GM11168 (cell line): ENCODE measurements around the gene PFKP.

ENCODE experiments used
- in situ Hi-C: fragments of 300-500 bp; cut with MboI; formaldehyde crosslinking; loops from one replicate; pipeline ENCODE4 v1.12.0; 2022; ENCODE audit warnings: low sequenced_read_pairs; ENCODE audit not compliant: unreplicated experiment

The PFKP gene

DNA sequence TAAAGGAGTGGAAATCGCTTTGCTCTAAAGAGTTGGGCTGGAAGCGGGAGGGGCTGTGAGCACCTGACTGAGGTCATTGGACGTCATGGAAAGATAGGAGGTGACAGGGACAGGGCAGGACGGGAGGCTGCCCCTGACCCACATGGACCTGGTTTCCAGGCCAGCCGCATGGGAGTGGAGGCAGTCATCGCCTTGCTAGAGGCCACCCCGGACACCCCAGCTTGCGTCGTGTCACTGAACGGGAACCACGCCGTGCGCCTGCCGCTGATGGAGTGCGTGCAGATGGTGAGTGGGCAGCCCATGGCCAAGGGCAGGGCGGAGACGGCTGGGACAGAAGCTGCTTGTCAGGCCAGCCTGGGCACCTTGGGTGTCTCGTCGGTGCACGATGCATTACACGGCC is 41.8 kb downstream of the PFKP start:
- in situ Hi-C loops: no loop called here

- in situ Hi-C loops: no loop called here
These were observed 42.3 kb downstream of the PFKP start for GRCh38 chr10:3109633-3110032.

GRCh38 chr10:3110782-3111620 is 43.7 kb downstream of the PFKP start:
- in situ Hi-C loops: no loop called here

DNA sequence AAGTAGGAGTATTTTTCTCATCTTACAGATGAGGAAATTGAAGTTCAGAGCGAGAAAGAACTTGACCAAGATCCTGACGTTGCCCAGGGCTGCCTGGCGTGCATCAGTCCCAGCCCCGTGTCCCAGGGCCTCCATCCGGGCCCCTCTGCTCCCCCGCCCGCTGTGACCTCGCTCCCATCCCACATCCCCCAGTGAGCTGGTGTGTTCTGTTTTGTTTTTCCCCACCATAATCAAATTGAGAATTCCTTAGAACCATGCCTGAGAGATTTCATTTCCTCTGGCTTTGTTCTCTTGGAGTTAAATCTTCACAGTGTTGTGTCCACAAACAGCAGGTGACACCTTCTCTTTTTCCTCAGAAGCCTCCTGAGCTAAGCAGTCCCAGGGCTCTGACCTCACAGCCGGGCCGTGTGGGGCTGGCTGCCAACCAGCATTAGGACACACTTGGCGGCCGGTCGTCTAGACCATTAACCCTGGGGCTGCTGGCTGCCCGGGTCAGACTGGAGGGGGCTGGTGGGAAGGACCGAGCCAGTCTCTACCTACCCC is 44.3 kb downstream of the PFKP start:
- in situ Hi-C loops: no loop called here

DNA sequence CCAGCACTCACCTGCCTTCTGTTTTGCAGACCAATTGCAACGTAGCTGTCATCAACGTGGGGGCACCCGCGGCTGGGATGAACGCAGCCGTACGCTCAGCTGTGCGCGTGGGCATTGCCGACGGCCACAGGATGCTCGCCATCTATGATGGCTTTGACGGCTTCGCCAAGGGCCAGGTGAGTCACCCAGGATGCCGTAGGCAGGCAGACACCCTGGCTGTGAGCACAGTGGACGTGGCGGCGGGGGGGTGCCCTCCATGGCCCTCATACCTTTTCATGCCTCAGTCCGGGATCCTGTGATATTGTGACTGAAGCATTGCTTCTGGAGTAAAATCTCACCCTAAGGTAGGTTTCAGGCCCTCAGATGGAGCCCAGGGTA is 46.0 kb downstream of the PFKP start:
- in situ Hi-C loops: no loop called here

DNA sequence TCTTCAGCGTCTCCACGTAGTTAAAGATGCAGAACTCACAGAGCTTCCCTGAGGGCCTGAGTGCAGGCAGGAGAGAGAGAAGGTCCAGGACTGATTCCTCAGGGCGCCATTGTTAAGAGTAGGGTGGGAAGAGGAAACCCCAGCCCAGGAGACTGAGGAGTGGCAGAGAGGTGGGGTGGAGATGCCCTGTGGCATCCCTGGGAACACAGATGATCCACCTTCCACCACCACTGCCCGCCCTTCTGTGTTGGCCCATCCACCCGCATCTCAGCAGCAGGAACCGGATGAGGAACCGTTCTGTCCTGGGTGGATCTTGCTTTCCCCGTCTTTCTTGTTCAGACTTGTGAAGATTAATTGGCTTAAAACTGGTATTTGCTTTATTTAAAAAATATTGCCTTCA is 48.3 kb downstream of the PFKP start:
- in situ Hi-C loops: no loop called here

DNA sequence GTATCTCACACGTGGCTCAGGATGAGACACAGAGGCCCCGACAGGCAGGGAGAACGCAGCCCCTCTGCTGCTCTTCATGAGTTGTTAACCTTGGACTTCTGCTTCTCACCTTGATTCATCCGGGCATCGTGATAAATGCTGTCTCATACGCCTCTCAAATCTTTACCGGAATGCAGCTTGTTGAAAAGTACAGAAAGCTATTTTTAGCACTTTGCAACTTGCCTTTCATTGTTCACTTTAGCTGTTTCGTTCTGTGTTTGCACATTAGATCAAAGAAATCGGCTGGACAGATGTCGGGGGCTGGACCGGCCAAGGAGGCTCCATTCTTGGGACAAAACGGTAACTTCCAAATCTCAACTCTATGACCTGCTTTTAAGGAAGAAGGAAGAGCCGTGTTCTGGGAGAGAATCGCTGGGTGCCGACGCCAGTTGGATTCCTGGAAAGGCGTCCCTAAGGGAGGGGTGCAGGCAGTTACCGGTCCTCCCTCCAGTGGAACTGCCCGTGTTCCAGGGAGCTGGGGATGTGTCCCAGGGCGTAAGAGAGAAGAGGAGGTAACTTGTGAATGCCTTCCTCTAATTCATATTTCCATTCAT is 49.3 kb downstream of the PFKP start:
- in situ Hi-C loops: no loop called here

GRCh38 chr10:3117486-3117885 is 50.1 kb downstream of the PFKP start:
- in situ Hi-C loops: no loop called here

- in situ Hi-C loops: no loop called here
These were observed 51.3 kb downstream of the PFKP start for GRCh38 chr10:3118641-3119091.

GRCh38 chr10:3119796-3120459 is 52.6 kb downstream of the PFKP start:
- in situ Hi-C loops: no loop called here

GRCh38 chr10:3122034-3122433 is 54.7 kb downstream of the PFKP start:
- in situ Hi-C loops: no loop called here

DNA sequence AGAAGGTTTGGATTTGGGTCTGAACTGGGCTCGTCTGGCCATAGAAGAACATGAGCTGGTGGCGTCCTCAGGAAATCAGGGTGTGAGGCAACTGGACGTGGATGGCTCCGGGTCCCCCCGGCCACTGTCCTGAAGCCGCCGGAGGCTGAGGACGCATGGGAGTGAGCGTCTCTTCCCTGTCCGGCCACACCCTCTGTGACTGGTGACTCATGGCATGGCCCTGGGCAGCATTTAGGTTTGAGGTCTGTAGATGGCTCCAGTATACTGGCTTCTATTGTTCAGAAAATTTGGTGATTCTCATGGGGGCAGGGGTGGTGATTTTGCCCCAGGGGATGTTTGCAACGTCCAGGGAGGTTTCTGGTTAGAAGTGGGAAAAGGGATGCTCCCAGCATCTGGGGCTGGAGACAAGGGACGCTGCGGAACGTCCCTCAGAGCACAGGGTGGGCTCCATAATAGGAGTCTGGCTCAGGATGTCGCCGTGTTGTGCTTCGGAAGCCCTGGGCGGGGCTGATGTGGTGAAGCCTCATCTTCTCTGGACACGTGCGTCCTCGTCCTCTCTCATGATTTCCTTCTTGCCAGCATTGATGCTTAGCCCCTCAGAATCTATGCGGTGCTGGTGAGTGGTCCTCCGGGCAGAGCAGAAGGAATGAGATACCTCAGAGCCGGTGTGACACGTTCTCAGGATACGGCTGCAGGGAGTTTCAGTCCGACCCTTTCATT is 55.3 kb downstream of the PFKP start:
- in situ Hi-C loops: no loop called here

DNA sequence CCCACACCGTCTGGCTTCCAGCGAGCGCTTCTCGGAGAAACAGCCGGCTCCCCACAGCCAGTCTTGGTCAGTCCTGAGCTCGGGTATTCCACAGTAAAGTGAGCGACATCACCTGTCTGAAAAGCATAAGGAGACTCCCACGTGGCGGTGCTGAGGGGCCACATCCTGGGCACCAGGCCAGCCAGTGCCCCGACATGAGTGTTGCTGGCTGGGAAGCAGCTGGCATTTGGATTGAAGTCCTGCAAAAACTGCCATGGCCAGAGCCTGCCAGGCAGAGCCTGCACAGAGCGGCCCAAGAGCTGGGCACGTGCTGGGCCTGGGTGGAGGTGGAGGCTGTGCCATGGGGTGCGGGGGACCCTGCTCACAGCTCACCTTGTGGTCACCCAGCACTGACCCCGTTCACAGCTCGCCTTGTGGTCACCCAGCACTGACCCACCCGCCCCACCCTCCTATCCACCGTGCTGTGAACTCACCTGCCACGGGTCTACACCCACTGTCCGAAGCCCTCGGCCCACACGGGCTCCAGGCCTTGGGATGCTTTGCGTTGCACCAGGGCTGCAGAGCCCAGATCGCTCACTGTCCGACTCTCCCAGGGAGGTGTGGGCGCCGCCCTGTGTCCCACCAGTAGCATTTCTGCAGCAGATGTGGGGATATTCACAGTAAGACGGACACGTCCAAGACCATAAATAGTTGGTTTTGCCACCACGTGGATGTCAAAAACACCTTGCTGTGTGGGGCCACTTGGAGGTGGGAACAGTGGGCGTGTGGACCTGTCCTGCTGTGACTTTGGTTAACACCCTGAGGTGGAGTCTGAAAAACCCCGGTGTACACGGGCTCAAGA is 56.4 kb downstream of the PFKP start:
- in situ Hi-C loops: no loop called here

GRCh38 chr10:3124412-3125175 is 57.2 kb downstream of the PFKP start:
- in situ Hi-C loops: no loop called here

GRCh38 chr10:3125527-3126170 is 58.3 kb downstream of the PFKP start:
- in situ Hi-C loops: no loop called here

DNA sequence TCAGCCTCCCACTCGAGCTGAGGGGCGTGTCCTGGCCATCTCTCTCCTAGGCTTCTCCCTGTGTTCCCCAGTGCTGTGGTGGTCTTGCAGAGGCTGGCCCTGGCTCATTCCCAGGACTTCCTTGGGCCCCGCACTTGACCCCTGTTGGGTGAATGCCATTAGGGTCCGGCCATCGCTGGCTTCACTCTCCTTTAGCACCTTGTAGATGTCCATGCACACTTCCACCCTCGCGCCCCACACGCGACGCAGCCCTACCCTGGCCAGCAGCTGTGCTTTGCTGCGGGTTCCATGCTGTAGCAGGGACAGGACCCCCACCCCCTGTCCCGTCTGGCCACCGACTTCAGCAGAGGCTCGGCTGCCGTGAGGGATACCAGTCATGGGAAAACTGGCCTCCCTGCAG is 58.9 kb downstream of the PFKP start:
- in situ Hi-C loops: no loop called here

- in situ Hi-C loops: no loop called here
These were observed 59.5 kb downstream of the PFKP start for GRCh38 chr10:3126741-3127346.

DNA sequence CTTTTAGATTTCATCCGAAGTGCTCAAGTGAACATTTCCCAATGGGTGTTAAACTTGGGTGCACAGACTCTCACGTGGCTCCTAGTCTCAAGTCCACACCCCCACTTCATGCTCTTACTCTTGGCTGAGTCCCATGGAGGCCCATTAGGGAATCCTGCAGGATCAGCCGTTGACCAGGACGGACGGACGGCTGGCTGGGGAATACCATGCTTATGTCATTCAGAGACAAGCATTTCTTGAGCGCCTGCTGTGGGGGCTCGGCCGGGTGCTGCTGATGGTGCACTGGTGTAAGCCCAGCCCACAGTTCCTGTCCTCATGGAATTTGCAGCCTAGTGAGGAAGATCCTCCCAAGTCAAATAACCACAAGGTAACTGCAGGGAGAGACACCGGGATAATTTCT is 60.6 kb downstream of the PFKP start:
- in situ Hi-C loops: no loop called here
